Measurements from ENCODE around the gene CPT1A.

The CPT1A gene

DNA sequence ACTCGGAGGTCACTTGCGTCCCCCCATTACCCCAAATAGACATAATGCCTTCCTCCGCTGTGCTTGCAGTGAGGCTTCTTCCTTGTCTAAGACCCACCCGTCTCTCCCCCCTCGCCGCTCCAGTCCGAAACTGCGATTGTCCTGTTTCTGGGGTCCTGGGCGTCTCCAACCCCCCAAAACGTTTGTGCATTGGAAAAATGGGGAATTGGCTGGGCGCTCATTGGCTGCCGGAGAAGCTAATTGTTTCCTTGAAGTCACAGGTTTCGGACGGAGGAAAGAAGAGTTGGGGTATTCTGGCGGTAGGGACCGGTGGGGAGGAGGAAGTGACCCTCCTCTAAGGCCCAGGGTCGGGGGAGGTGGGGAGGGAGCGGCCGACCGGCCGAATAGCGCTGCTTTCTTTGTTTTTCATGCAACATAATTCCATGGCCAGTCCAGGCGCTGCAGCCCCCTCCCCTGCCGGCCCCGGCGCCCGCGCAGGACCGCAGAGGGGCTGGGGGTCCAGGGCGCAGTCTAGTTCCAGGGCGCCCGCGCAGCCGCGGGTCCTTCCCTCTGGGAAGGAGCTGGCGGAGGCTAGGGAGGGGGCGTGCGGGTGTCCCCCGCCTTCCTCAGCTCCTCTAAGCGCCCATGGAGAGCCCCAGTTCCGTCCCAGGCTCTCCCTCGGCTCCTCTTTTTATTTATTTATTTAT is 12.7 kb upstream of the CPT1A start:
- DNase-seq (ENCODE audit: extremely low read depth in 1 of 2, low read depth in 1 of 2), result no peak

GRCh38 chr11:68852628-68853027 is 10.9 kb upstream of the CPT1A start:
- no peak for DNase-seq (ENCODE audit: extremely low read depth in 1 of 2, low read depth in 1 of 2)

DNA sequence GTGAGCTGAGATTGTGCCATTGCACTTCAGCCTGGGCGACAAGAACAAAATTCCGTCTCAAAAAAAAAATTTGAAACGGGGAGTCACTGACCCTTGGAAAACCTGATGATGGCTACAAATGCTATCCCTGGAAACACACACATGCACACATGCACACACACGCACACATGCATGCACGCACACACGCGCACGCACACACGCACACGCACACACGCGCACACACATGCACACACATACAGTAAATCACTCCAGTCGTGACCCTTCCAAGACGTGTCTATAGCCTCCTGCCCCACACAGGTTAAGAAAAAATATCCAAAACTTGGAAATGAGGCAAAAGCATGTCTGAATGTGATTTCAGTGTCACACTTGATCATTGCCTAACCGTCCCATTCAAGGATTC is 6.7 kb upstream of the CPT1A start:
- DNase-seq (ENCODE audit: extremely low read depth in 1 of 2, low read depth in 1 of 2), result no peak

DNA sequence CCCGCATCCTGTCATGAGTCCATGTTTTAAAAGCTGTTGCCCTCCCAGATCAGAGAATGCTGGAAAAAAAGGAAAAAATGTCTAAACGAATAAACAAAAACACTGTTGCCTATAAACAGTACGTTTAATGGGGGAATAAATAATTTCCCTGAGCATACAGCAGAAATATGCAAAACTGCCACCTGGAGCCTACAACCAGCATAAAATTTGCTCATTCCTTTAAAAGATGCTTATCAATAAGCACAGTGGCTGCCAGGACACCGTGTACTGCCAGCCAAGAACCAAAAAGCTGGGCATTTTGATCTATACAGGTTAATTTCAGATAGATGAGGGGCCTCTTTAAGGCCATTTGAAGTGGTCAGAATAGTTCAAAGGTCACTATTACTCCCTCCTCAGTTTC is 5.7 kb upstream of the CPT1A start:
- no peak for DNase-seq (ENCODE audit: extremely low read depth in 1 of 2, low read depth in 1 of 2)

DNA sequence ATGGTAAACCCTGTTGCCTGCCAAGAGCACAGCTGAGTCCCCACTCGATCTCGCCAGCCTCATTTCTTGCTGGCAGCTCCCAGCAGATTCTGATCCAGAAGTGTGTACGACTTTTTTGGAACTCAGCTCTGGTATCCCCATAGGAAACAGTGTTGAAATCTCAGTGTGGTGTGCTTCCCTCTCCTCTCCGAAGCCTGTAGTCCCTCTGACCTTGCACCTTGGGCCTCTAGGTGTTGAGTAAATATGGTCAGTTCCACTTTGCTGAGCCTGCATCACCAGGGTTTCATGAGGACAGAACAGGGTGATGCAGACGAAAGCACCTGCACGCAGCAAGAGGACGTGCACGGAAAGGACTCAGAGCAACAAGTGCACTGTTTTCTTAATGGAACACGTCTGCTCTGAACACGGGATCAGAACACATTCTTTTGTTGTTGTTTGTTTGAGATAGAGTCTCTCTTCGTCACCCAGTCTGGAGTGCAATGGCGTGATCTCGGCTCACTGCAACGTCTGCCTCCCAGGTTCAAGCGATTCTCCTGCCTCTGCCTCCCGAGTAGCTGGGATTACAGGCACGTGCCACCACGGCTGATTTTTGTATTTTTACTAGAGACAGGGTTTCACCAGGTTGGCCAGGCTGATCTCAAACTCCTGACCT is 3.8 kb upstream of the CPT1A start:
- no peak for DNase-seq (ENCODE audit: extremely low read depth in 1 of 2, low read depth in 1 of 2)

DNA sequence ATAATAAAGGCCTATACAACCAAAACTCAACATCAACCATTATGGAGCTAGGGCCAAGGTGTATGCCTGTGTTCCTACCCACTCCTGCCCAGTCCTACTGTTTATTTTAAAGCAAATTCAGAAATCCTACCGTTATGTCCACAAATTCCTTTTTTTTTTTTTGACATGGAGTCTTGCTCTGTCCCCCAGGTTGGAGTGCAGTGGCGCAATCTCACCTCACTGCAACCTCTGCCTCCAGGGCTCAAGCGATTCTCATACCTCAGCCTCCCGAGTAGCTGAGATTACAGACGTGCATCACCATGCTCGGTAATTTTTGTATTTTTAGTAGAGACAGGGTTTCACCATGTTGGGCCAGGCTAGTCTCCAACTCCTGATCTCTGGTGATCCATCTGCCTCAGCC is 3.1 kb upstream of the CPT1A start:
- no peak for DNase-seq (ENCODE audit: extremely low read depth in 1 of 2, low read depth in 1 of 2)

GRCh38 chr11:68844376-68844775 is 2.7 kb upstream of the CPT1A start:
- DNase-seq (ENCODE audit: extremely low read depth in 1 of 2, low read depth in 1 of 2), result no peak

DNA sequence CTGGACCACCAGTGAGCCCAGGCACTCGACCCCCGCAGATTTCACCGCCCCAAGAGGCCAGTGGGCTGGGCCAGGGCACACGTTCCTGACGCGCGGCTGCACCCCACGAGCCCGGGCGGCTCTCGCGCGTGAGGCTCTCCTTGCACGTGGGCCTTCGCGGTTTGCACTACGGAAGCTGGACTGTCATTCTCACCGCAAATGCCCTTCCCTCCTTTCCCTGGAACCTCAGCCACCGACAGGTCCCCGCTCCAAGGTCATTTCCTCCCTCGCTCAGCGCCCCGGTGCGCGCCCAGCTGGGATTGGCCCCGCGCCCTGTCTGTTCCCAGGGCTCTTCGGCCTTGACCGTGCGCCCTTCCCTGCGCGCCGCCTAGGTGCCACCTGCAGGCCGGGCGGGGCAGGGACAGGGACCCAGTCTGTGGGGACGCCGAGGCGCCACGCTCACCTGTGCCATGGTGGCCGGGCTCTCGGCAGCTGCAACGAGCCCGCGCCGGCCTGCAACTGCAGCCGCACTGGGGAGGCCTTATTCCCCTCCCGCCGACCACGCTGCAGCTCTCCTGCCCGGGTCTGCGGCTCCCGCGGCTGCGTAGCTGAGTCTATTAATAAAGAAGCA is 2.1 kb upstream of the CPT1A start:
- peak; percentile 43 to 68 for DNase-seq (ENCODE audit: extremely low read depth in 1 of 2, low read depth in 1 of 2)

DNA sequence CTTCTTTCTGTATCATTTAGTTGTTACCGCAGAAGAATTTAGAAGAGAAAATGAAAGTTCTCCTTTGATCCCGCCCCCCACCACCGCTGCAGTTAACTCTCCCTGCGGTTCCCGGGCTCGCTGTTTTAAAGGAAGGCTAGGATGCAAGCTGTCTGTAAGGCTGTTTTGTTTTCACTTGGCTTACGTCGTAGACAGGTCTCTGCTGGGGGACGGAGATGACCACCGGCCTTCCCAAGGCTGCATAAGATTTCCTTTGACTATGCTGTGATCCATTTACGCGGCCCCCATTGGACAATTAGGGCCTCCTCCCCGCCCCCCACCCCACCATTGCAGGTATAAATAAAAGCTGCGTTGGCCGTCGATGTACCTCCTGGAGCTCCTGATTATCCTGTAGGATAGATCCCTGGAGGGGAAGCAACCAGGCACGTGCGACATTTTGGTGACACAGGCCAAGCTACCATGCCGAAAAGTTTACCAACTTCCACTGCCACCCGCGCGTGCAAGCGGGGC is 1.4 kb upstream of the CPT1A start:
- no peak for DNase-seq (ENCODE audit: extremely low read depth in 1 of 2, low read depth in 1 of 2)

GRCh38 chr11:68842427-68843051 is 823 bp upstream of the CPT1A start:
- no peak for DNase-seq (ENCODE audit: extremely low read depth in 1 of 2, low read depth in 1 of 2)

DNA sequence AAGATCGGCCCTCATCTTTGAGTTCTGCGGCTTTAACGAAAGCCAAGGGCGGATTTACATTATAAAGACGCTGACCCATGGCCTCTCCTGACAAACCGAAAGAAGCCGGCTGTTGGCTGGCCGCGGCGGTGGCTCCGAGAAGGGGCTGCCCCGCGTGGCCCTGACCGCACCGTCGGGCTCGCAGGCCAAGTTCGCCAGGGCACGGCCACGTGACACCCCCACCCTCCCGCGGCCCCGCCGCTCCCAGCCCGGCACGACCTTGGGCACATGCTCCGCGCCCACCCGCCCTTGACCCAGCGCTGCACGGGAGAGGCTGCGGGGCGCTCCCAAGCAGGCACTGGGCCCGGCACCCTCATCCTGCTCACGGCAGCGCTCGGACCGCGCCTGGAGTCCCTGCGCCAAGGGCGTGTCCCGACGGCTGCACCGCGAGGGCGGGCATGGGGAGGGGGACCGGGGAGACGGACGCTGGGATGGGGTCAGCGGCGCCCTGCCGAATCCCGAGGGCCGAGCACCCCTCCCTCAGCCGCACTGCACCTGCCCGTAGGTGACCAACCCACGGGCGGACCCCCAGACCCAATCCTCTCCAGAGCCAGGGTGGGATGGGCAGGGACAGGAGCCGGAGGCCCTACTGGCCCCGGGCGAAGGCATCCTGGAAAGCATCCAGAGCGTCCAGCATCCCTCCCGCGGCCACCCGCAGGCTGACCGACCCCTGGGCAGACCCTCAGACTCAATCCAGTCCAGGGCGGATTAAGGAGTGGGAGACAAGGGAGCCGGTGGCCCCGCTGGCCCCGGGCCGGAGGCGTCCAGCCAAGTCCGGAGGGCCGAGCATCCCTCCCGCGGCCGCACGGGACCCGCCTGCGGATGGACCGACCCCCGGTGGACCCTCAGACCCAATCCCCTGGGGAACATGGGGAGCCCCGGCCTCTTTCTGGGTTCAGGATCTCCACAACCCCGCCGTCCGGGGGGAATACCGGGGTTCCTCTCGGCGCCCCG is 759 bp downstream of the CPT1A start:
- DNase-seq (ENCODE audit: extremely low read depth in 1 of 2, low read depth in 1 of 2), result no peak

- no peak for DNase-seq (ENCODE audit: extremely low read depth in 1 of 2, low read depth in 1 of 2)
These were observed 1.6 kb downstream of the CPT1A start for GRCh38 chr11:68839911-68840641.

- DNase-seq (ENCODE audit: extremely low read depth in 1 of 2, low read depth in 1 of 2), result peak; percentile 87 to 92
These were observed 2.5 kb downstream of the CPT1A start for GRCh38 chr11:68839054-68839865.

- no peak for DNase-seq (ENCODE audit: extremely low read depth in 1 of 2, low read depth in 1 of 2)
These were observed 3.1 kb downstream of the CPT1A start for GRCh38 chr11:68838572-68838964.

DNA sequence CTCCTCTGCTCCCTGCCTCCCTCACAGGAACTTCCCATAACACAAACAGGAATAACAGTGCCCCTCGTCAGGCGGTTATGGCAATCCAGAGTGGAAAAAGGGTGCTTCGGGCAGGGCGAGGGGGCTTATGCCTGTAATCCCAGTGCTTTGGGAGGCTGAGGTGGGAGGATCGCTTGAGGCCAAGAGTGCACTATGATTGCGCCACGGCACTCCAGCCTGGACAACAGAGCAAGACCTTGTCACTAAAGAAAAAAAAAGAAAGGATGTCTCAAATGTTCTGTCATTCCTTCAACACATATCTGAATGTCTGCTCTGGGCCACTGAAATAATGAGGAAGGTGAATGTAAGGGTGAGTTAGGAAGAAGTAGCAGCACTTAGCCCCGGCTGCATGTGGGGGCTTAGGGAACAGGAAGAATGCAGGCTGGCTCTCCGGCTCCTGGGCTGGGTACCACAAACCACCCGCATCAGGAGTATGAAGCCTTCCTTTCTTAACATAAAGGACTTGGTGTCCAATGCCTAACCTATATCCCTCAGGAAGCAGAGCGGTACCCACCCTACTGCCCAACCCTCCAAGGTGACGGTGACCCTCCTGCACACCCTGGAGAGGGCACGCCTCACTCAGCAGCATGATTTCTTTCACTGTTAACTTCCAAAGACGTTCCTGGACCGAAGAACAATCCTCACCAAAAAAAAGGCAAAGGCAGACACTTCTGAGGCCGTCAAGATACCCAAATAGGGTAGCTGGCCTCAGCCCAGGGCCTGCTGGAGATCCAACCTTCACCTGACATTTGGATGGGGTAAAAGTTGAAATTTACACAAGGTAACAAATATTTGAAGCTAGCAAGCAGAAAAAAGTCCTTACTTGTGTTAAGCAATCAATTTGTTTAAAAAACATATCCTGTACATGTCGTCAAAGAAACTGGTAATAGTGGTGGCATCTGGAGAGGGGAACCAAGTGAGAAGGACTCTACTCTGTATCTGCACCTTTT is 3.8 kb downstream of the CPT1A start:
- DNase-seq (ENCODE audit: extremely low read depth in 1 of 2, low read depth in 1 of 2), result no peak

DNA sequence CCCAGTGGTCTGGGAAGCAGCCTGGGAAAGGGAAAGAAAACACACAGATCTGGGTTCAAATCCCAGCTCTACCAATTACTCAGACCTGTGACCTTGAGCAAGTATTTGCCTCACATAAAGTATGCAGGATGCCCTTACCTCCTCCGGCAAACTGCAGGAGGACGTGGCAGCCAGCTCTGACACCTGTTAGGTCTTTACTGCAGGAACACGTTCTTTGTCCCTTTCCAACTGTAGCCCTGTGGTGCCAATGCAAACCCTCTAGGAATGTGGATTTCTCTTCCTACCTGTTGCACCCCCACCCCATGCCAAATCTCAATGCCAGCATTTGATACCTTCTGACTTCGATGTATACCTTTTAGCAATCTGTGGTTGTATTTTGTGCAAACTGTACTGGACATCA is 6.0 kb downstream of the CPT1A start:
- no peak for DNase-seq (ENCODE audit: extremely low read depth in 1 of 2, low read depth in 1 of 2)

GRCh38 chr11:68835328-68835727 is 6.4 kb downstream of the CPT1A start:
- no peak for DNase-seq (ENCODE audit: extremely low read depth in 1 of 2, low read depth in 1 of 2)
